Measurements from ENCODE around the gene KIAA0232.

Gene KIAA0232, protein sequence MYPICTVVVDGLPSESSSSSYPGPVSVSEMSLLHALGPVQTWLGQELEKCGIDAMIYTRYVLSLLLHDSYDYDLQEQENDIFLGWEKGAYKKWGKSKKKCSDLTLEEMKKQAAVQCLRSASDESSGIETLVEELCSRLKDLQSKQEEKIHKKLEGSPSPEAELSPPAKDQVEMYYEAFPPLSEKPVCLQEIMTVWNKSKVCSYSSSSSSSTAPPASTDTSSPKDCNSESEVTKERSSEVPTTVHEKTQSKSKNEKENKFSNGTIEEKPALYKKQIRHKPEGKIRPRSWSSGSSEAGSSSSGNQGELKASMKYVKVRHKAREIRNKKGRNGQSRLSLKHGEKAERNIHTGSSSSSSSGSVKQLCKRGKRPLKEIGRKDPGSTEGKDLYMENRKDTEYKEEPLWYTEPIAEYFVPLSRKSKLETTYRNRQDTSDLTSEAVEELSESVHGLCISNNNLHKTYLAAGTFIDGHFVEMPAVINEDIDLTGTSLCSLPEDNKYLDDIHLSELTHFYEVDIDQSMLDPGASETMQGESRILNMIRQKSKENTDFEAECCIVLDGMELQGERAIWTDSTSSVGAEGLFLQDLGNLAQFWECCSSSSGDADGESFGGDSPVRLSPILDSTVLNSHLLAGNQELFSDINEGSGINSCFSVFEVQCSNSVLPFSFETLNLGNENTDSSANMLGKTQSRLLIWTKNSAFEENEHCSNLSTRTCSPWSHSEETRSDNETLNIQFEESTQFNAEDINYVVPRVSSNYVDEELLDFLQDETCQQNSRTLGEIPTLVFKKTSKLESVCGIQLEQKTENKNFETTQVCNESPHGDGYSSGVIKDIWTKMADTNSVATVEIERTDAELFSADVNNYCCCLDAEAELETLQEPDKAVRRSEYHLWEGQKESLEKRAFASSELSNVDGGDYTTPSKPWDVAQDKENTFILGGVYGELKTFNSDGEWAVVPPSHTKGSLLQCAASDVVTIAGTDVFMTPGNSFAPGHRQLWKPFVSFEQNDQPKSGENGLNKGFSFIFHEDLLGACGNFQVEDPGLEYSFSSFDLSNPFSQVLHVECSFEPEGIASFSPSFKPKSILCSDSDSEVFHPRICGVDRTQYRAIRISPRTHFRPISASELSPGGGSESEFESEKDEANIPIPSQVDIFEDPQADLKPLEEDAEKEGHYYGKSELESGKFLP (N-terminal part only)

DNA sequence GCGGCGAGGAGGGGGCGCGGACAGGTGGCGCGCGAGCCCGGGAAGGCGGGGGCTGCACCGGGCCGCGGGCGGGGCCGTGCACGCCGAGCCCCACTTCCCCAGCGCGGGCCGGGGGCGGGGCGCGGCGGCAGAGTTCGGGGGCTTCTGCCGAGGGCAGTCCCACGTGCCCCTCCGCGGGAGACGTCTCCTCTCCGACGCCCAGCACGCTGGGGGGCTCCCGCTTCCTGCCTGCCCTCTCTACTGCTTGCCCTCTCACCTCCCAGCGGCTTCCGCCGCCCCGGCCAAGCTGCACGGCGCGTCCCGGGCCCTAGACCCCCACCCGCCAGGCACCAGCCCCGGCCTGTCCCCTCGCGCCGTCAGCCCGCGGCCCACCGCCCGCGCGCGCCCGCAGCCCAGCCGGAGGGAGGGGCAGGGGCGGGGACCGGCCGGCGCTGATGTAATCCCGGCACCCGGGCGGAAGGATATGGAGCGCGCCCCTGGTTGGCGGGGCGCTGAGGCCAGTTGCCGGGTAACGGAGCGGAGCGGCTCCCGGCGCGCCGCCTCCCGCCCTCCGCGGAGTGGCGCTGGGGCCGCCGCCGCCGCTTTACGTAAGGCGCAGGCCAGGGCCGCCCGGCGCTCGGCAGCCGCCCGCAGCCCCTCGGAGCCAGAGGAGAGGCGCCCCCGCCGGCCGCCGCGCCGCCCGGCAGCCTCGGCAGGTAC is at the start of gene KIAA0232:
KIAA0232 (plus strand) TSS at position 581 of the 699 bp plus-strand sequence. CDS start 41,727 bp downstream, outside the sequence.
- peak; percentile 97 for DNase-seq

DNA sequence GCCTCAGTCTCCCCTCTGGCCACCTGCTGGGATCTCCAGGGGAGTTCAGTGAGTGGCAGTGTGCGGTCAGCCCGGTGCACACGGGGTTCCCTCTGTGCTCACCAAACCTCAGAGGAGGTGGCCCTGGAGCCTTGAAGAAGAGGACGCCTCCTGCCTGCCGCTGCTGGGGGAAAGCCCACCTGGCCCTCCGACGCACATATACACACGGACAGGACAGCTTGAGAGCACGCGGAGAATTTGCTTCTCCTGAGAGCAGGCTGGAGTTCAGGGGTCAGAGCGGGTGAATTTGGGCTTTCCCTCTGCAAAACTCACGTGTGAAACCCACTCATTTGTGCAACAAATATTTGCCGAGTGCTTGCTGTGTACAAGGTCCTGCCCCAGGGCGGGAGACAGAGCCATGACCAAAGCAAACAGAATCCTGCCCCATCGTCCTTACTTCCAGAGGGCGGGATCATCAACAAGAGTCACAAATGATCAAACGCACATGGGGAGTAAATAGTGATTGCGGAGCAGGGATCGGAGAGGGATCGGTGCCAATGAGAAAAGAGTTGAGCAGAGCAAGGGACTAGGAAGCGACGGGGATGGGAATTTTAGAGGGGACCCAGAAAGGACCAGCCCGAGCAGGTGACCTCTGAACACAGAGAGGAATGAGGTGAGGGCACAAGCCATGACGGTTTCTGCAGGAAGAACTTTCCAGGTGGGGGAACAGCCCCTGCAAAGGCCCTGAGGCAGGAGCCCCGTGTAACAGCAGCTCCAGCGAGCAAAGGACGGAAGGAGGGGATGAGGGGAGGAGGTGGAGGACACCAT is 49.0 kb upstream of the KIAA0232 start:
- DNase-seq: no peak

DNA sequence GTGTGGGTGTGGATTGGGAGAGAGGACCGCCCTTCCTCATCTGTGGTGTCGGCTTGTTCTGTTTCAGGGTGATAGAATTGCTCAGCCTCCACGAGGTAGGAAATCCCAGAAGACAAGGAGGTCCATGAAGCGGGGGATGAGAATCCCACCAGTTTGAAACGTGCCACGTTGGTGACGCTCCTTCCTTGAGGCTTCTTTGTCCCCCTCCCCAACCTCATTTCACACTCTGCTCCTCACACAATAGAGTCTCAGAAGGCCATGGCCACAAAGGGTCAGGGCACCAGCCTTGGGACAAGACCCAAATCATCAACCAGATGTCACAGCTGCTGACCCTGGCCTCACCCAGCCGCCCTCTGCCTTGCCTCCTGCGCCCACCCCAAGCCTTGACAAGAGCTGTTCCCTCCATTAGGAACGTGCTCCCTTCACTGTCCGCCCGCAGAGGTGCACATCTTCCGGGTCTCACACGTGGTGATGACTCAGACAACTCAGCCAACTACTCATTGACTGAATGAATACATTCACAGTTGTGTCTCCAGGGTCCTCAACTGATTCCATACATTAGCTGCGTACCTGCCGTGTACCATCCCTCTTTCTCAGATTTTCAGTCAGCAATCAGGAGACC is 48.3 kb upstream of the KIAA0232 start:
- no peak for DNase-seq

DNA sequence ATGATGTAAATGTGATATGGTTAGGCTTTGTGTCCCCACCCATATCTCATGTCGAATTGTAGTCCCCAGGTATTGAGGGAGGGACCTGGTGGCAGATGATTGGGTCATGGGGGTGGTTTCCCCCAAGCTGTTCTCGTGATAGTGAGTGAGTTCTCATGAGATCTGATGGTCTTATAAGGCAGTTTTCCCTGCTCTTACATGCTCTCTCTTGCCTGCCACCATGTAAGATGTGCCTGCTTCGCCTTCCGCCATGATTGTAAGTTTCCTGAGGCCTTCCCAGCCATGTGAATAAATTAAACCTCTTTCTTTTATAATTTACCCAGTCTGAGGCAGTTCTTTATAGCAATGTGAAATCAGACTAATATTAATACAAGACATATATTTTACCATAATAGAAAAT is 42.6 kb upstream of the KIAA0232 start:
- DNase-seq: no peak

DNA sequence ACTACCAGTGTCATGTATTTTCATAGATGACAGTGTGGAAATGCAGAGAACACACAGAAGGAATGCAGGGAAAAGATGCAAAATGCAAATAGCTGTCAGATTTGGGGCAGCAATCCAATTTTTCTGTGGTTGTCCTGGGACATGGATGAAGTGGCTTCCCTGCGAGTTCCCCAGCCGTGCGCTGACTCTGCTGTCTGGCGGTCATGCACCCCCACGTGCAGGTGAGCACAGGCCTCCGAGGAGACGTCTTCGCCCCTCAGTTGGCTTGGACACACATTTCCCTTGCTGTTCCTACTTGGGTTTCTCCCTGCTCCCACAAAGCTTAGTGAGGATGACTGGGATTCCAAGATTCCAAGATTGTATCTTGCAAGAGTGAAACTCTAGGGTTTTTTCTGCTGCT is 42.2 kb upstream of the KIAA0232 start:
- DNase-seq: no peak

DNA sequence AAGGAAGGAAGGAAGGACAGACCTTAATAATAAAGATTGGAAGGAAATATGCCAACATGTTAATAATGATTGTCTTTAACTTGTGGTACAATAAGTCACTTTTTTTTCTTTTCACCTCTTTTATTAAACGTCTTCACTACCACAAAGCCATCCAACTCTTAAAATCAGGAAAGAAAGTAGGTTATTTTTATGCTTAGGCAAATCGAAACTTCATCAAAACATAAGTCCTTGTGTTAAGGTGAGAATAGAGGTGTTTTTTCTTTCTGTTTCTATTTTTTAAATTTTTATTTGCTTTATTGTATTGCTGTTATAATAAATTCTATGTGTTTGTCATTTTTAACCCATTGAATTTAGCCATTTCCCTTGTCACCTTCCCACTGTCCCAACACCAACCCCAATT is 40.0 kb upstream of the KIAA0232 start:
- no peak for DNase-seq

DNA sequence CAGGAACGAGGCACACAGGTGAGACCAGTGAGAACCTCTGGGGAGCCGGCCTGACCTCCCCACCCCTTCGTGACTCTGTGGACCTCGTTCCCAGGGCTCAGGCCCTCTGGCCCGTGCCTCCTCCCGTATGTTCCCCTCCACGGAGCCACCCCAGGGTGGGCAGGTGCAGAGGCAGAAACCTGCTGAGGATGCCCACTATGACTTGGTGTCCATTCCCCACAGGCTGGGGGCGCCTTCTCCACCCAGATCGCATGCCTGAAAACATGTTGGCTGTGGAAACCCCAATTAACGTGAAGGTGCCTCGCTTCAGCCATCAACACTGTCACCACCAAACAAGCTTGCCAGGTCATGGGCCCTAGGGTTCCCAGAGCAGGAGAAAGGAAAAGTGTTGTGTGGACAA is 39.5 kb upstream of the KIAA0232 start:
- DNase-seq: no peak

DNA sequence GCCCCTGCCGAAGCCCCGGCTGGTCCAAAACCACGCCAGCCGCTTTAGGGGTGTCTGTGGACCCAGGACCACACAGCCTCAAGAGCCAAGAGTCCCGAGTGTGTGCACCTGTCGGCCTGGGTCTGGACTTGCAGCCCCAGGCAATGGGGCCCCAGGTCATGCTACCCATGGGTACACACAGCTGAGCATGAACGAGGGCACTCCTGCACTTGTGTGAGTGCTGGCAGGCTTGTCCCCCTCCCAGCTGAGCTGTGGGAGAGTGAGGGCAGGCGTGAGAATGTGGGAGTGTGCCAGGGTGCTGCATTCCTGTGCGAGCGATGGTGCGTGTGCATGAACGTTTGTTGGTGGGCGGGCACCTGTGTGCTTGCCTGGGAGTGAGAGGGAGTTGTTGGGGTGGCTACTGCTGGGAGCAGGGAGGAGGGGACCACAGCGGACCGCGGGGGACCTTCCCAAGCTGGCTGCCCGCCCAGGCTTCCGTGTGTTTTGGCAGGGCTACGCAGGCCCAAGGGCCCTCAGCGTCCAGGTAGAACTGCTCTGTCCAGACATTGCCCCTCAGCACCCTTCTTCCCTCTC is 35.7 kb upstream of the KIAA0232 start:
- no peak for DNase-seq

DNA sequence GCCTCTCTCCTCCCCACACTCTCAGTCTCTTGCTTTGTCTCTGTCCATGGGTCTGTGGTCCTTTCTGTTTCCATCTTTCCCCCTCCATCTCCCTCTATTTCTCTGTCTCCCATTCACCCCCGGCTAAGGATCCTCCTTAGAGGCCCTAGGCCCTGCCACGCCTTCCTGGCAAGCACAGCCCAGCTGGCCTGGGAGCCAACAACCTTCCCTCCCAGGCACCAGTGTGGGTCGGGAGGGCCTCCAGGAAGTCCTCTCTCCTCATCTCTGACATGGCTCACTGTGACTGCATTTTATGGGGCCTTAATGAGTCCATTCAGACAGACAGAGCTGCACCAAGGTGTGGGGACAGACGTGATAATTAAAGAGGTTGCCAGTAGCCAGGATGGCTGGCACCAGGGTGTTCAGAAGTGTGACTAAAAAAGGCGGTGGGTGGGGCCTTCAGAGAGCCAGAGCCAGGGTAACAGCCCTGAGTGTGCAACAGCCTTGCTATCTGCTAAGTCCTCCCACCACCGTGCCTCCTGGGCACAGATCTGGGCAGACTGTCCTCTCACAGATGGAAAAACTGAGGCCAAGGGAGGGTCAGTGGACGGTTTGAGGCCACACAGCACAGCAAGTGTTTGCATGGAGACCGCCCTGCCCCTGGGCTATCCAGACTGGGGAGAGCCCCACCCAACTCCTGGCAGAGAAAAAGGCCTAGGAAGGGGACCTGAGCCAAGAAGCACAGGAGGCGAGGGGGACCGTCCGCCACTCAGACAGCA is 35.1 kb upstream of the KIAA0232 start:
- no peak for DNase-seq

DNA sequence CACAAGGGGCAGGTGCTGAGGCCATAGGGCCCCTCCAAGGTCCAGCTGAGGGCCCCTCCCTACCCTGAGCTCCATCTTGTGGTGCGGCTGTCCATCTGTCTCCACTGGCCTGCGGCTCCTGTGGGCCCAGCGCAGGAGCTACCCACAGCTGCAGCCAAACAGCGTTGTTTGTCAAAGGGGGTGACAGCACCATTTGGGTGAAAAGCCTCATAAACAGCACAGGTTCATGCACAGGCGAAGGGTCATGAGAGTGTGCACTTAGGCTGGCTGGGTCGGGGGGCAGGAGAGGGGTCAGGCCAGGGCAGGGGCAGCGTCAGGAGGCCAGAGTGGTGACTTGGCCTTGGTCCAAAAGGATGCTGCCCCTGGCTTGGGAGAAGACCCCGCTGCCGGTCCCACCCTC is 34.2 kb upstream of the KIAA0232 start:
- DNase-seq: no peak

DNA sequence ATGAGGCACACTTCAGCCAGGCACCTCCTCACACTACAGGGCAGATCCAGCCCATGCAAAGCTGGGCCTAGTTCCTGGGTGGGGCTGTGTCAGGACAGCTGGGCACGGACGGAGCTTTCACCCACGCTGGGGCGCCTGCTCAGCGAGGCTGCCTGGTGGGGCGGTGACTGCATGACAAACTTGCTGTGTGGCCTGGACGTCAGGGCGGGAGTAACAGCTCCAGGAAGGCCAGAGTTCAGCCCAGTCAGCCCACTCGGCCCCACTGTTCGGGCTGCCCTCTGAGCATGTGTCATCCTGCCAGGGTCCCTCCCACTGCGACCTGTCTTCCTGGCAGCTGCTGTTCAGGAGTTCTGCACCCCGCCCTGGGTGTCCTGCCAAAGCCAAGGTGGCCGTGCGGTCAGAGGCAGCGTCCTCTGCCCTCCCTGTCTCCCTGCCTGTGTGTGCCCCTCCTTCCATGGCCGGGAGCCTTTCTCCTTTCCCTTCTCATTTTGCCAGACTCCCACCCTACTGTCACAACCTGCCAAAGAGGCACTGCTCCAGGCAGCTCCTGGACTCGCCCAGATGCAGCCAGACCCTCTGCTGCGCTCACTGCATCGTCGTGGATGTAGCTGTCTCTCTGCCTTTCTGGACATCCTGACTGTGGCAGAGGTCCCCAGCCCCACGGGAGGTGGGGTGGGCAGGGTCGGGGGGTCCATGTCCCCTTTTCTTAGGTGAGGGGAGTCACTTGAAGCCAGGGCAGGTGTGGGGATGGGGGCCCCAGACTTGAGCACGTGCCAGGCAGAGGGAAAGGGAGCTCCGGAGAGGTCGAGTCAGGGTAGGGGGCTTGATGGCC is 33.0 kb upstream of the KIAA0232 start:
- DNase-seq: peak; percentile 5

DNA sequence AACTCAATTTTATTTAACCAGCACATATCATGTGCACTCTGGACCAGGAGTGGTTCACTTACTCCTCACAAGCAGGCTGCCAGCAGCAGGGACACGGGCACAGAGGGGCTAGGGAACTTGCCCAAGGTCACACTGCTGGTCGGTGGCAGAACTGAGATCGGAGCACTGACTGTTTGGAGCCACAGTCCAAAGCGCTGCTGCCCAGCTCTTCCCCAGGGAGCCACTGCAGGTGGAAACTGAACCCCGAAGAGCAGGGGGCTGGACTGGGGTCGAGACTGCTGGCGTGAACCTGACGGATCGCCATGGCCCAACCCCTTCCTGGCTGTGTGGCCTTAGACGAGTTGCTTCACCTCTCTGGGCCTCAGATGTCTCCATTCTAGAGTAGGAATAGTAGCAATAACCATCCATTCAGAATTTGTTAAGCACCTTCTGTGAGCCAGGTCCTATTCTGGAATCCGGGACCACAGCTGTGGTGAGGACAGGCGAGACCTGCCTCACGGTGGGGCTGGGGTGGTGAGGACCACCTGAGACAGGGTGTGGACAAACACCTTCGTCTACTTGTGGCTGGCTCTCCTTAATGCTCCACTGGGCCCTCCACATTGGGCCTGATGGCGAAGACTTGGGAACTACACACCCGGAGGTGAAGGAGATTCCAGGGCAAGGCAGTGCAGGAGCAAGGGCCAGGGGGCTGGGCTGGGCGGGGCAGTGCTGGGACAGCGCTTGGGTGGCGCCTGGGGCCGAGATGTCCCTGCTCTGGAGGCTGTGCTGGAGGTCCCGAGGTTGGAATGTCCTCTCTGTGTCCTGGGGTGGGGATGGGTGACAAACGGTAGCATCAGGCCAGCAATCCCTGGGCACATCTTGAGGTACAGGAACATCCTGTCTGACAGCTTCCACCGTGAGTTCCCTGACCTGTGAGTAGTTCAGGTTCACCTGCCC is 32.0 kb upstream of the KIAA0232 start:
- DNase-seq: no peak

DNA sequence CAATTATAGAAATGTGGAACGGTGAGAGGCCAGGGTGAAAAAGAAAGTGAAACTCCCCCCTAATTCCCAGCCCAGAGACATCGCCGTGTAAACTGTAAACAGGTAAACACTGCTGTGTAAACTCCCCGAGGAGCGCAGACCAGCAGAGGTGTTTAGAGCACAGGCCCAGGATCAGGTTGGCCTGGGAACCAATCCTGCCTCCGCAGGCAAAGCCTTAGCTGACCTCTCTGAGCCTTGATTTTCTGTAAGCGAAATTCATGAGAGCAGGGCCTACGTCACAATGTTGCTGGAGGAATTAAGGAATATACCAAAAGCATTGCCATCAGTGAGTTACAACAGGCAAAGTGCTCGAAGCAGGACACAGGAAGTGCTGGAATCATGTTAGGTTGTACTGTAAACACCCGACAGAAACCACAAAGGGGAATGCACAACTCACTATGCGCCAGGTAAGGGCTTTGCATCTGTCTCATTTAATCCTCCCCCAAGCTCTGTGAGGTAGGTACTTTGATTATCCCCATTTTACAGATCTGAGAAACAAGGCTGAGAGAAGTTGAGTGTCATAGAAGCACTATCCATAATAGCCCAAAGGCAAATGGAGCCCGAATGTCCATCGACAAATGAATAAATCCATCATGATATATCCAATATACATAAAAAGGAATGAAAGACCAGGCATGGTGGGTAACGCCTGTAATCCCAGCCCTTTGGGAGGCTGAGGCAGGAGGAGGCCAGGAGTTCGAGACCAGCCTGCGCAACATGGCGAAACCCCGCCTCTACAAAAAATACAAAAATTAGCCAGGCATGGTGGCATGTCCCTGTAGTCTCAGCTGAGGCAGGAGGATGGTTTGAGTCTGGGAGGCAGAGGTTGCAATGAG is 30.7 kb upstream of the KIAA0232 start:
- DNase-seq: no peak

DNA sequence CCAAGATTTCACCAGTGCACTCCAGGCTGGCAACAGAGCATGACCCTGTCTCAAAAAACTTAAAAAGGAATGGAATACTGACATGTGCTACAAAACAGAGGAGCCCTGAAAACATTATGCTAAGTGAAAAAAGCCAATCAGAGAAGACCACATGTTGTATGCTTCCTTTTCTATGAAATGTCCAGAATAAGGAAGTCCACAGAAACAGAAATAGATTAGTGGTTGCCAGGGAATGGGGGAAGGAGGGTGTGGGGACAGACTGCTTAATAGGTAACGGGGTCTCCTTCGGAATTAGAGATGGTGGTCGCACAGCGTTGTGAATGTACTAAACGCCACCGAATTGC is 30.1 kb upstream of the KIAA0232 start:
- no peak for DNase-seq

DNA sequence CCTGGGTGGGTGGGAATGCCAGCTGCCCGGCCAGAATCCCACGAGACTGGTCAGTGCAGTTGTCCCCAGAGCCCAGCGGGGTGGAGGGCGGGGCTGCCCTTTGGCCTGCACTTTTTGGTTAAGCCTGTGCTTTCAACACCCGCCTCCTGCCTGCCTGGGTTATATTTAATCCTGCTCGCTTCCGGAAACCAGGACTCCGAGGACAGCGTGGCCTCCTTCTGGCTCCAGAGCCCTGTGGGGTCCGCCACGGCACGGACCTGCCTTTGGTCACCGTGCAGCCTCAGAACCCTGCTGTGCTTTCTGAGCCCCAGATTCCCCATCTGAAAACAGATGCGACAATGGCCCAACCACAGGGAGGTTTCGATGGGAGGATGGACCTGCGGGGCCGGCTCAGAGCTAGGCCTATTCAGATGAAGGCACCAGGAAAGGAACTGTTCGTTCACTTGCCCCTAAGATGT is 29.4 kb upstream of the KIAA0232 start:
- DNase-seq: no peak

DNA sequence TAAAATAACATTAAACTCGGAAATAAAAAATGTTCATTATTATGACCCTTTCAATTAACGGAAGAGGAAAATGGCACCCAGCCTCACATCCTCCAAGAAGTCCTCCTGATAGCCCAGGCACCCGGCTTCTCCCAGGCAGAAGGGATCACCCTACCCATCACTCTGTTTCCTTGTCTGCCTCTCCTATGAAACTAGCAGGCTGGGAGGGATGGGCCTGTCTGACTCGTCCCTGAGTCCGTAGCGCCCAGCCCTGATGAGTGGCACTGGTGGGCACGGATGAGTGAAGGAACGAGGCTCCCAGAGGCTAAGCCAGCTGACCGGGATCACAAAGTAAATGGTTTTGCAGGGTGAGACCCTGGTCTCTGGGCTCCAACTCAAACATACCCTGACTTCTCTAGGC is 28.6 kb upstream of the KIAA0232 start:
- no peak for DNase-seq

DNA sequence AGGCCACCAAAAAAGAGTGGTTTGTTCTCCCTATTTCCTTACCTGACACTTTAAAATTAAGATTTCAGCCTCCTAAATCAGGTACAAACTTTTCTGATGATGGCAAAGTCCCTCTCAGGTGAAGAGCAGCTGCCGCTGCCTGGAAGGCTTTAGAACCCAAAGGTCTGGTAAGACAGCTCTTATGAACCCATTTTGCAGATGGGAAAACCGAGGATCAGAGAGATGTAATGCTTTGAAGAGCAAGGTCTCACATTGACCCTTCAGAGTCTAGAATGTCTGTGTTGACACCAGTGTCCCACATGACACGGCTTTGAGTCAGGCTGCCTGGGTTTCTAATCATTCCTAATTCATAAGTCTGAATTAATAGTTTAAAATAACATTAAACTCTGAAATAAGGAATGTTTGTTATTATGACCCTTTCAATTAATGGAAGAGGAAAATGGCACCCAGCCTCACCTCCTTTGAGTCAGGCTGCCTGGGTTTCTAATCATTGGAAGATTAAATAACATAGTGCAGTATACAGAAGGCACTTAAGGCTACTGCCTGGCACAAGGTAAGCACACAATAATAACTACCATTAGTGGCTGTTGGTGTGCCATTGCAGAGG is 27.9 kb upstream of the KIAA0232 start:
- no peak for DNase-seq
